ENCODE measurements around the gene ERC1.
A peak's percentile ranks its signal among the peaks of the same experiment; 100 is the strongest.

ERC1 gene

DNA sequence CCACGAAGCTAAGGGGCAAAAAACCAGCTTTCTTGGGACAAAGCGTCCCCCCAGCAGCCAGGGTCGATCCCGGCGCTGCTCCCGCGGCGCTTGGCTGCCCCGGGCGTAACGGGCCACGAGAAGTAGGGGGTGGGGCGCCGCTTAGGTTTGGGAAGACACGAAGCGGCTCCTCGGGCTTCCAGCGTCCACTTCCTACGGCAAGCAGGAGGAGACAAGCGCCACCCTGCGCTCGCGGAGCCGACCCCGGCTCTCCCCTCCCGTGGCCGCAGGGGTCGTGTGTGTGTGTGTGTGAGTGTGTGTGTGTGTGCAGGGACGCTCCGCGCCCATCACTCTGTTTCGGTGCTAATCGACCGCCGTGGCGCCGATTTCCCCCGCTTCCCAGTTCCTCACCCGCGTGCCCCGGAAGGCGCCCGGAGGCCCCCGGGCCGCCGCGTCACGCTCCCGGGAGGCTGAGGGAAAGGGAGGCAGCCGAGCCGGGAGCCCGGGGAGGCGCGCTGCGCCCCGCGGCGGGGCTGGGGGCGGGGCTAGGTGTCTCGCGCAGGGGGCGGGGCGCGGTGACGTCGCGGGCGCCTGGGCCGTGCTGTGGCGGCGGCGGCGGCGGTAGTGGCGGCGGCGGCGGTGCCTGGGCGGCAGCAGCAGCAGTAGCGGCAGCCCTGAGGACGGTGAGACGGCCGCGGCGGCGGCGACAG lies at the start of gene ERC1:
Gene ERC1 (plus strand): TSS at position 563 of the 689 bp plus-strand sequence. CDS start 36,681 bp downstream, outside the sequence.
- DNase-seq, result peak; percentile 81

DNA sequence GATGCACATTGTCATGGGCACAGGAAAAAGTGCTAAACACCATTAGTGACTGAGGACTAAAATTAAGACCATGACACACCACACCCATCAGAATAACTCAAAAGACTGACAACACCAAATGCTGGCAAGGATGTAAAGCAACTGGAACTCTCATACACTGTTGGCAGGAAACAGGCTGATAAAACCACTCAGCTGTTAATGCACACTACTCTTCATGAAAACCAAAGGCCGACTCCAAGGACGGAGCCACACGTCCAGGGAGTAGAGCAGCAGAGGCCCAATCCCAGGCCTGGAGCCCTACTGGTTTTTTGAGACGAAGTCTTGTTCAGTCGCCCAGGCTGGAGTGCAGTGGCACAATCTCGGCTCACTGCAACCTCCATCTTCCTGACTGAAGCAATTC lies 48.0 kb upstream of the ERC1 start:
- DNase-seq, result no peak

DNA sequence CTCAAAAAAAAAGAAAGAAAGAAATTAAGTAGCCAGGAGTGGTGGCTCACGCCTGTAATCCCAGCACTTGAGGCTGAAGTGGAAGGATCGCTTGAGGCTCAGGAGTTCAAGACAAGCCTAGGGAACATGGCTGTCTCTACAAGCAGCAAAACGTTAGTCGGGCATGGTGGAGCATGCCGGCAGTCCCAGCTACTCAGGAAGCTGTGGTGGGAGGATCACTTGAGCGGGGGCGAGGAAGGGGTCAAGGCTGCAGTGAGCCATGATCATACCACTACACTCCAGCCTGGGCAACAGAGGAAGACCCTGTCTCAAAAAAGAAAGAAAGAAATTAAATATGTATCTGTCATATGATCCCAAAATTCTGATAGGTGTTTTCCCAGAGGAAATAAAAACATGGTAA lies 46.8 kb upstream of the ERC1 start:
- DNase-seq, result no peak

DNA sequence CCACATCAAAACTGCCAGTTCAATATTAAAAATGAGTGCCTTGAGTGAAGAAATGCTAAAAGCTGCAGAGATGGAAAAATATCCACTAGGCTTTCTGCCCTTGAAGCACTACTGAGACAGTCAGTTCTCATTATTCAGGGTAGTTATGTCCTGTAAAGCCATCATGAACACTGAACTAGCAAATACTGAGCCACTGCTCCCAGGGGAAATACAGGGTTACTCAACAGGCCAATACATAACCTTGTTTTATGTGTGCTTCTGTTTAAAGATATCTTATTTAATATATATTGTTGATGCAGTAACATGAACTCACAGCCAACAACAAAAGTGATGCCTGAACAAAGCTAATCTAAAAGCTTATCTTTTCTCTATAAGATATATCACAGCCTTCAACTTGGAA lies 44.8 kb upstream of the ERC1 start:
- DNase-seq, result no peak

DNA sequence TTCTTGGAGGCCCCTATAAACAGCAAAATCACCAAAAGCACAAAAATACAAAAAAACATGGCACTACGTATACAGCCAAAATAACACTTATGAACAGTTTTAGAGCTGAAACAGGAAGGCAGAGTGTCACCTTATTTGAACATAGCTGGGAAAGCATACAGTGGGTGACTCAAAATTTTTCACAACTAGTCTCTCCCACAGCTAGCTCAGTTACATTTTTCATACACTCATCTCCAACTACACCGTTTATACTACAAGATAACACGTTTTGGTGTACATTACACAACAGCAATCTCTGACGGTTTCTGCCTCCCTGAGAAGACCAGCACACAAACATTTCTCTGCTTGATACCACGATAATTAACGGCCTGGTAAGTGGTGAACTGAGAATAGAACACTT lies 44.4 kb upstream of the ERC1 start:
- no peak for DNase-seq

DNA sequence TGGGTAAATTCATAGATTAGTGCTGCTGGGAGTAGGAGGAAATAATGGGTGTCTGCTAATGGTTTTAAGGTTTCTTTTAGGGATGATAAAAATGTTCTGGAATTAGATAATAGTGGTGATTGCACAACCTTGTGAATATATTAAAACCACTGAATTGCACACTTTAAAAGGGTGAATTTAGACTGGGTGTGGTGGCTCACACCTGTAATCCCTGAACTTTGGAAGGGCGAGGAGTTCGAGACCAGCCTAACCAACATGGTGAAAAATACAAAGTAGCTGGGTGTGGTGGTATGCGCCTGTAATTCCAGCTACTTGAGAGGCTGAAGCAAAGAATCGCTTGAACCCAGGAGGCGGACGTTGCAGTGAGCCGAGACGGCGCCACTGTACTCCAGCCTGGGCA lies 42.8 kb upstream of the ERC1 start:
- DNase-seq, result no peak

DNA sequence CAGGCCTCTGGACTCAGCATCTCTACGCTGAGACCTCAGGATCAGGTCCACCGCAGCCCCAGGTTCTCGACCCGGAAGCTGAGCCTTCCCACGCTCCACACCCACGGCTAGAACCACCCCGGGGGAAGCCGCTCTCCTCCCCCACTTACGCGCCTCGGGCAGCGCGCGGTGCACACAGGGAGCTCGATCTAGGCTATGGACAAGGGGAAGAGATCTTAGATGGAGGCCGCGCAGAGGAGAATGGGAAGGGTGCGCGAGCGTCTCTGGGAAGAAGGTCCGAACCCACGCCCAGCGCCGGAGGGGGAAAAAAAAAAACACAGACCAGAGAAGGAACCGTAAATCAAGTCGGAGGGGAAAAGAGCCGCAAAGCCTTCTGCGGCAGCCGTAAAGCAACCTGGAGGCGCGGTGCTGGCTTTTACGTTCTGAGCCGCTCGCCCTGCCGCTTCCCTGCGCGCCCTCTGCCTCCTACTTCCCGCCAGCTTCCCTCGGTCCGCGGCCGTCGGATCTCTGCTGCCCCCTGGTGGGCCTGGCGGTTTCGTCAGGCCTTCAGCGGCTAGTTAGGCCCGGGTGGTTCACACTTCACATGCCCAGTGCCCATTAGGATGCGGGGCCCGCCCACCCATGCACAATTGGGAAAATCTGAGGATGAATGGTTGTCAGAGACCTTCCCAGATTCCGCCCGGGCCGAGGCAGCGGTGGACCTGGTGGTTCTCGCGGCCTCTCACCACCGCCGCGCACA lies 41.4 kb upstream of the ERC1 start, which contains the start of gene RAD52:
Gene RAD52 (minus strand): TSS at position 242 of the 739 bp plus-strand sequence. CDS start 16,636 bp downstream, outside the sequence.
- peak; percentile 98 for DNase-seq

DNA sequence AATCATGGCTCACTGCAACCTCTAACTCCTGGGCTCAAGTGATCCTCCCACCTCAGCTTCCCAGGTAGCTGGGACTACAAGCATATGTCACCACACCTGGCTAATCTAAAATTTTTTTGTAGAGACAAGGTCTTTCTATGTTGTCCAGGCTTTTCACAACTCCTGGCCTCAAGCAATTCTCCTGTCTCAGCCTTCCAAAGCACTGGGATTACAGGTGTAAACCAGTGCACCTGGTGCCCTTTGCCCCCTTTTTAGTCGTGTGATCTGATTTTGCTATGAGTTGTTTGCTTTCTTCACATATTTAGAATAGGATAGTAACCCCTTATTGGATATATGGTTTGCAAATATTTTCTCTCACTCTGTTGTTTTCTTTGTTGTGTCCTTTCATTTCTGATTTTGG lies 39.8 kb upstream of the ERC1 start:
- no peak for DNase-seq

DNA sequence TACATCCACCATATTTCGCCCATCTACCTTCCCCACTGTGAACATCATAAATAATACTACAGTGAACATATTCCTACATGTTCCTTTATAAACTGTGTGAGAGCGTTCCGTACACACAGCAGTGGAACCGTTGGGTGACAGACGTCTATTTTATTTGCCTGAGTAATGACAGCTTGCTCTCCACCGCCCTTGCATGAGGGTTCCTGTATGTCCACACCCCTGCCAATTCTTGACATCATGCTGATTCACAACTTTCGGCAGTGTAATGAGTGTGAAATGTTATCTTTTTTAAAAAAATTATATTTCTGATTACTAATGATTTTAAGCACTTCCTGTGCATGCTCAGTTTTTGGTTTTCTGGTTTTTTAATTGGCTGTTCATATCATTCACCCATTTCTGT lies 37.2 kb upstream of the ERC1 start:
- DNase-seq, result no peak

DNA sequence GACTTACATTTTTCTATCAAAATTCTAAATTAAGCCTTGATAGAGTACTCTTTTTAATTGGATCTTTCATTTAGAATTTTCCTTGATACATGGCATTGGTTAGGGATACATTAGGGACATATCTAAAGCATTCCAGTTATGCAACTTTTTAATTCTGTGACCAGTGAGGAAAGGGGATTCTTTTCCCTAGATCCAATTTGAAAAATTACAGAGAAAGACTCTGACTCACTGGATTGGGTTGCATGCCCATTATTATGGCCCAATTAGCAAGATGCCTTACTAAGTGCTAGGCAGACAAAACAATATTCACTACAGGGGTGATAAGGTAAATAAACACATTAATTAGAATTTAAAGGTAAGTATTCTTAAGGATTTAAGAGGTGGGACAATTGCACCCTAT lies 36.3 kb upstream of the ERC1 start:
- DNase-seq, result no peak

DNA sequence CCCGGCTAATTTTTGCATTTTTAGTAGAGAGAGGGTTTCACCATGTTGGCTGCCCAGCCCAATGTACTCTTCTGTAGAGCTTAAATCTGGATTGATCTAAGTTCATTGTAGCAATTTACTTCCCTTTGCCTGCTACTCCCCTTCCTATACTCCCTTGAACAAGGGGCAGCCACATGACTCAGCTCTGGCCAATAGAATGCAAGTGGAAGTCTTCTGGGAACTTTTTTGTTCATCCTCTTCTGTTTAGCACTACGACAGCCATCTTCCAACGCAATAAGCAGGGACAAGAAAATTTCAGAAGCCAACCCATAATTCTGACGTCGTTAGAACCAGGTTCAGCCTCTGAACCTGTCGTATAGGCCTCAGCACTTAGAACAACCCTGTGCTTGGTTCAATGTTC lies 35.1 kb upstream of the ERC1 start:
- DNase-seq, result no peak

DNA sequence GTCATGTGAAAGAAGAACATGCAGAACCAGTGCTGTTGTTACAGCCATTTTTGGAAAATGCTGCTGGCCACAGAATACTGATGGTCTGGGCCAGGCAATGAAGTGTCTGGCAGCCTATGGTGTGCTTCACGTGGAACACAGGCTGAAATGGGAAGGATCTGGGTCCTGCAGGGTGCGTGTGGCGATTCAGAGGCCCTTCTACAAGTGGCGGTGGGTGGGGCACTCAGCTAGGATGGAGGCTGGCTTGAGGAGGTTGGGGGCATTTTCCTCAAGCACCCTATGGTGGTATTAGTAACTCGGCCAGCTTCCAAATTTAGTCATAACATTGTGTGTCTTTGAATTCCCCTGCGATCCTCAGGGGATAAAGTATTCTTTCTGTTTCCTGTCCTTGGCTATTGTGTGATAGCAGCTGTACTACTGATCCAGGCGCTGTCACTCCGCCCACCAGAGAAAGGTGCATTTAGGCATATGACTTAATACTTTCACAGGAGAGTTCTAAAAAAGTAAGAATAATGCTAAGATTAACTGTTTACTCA lies 32.4 kb upstream of the ERC1 start:
- DNase-seq, result no peak

DNA sequence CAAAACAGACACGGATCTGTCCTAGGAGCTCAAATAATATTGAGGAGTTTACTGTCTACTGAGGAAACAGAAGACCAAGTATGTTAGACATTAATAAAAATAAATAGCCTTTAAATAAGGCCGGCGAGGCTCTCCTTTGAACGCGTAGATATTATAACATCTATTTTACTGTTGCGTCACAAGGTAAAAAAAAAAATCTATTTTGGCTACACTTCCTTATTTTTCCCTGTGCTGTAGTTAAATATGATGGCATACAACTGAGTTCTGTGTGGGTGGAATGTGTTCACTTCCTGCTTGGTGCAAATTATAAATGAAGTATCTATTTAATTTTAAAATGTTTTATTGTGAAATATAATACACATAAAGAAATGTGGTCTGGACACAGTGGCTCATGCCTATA lies 24.3 kb upstream of the ERC1 start:
- DNase-seq, result no peak

DNA sequence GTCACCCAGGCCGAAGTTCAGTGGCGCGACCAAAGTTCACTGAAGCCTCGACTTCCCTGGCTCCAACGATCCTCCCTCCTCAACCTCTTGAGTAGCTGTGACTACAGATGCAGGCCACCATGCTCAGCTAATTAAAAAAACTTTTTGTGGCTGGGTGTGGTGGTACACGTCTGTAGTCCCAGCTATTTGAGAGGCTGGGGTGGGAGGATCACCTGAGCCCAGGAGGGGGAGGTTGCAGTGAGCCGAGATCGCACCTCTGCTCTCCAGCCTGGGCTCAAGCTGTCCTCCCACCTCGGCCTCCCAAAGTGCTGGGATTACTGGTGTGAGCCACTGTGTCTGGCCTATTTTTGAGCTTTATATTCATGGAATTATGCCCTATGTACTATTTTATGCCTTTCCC lies 23.4 kb upstream of the ERC1 start:
- DNase-seq, result no peak

DNA sequence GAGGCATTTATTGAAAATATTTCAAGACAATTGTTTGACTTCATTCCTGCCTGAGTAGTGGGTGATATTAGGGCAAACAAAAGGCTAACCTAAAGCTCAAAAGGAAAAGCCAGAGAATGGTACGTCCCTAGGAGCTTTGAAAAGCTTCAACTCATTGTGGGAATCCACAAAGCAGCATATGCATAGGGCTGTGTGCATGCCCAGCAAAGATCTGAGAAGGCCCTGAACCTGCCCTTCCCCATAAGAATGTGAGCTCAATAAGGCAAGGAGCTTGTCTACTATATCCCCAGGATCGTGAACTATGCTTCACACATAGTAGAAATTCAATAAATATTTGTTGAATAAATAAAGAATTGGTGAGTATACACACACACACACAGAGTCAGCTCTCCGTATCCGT lies 22.5 kb upstream of the ERC1 start:
- DNase-seq, result no peak

DNA sequence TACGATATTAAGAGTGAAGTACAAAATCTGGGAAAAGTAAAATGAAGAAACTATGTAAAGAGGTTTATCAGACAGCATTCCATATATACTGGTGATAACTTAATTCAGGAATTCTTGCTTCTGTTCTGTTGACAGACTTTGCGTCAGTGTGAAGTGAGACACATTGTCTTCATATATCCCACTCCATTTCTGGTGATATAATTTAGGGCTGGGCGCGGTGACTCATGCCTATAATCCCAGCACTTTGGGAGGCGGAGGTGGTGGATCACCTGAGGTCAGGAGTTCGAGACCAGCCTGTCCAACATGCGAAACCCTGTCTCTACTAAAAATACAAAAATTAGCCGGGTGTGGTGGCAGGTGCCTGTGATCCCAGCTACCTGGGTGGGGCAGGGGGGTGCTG lies 21.2 kb upstream of the ERC1 start:
- DNase-seq, result no peak

DNA sequence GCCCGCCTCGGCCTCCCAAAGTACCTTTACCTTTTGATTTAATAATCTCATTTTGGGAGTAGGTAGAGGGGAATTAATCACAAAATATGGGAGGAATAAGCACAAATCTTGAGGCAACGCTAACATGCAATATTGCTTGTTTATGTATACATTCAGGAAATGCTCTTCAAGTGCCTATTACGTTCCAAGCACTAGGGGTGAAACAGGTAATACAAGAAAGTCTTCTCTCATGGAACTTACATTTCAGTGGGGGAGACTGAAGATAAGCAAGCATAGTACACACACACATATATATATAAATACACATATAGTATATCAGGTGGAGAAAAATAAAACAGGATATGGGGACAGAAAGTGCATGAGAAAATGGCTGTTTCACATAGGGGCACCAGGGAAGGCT lies 19.0 kb upstream of the ERC1 start:
- no peak for DNase-seq

DNA sequence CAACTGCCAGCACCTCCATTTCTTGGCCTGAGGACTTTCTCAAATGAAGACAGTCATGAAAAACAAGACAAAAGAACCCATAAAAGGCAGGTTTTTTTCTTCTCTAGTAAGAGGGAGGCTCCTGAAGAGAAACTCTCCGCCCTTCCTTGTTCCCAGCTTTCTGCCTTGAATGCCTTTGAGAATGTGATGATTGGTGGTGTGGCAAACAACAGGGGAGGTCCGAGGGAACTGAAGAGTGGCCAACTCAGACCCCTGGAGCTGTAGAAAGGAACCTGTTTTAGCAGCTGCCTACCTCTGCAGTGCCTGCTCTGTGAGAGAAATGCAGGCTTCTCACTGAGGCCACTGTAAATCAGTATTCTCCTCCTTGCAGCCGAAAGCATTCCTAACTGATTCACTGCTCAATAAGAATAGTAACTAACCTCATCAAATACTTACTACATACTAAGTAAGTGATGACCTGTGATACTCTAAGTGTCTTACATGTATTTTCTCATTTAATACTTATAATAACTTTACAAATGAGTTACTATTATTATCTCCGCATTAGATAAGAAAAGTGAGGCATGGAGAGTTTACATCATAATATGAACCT lies 16.7 kb upstream of the ERC1 start:
- DNase-seq, result no peak

DNA sequence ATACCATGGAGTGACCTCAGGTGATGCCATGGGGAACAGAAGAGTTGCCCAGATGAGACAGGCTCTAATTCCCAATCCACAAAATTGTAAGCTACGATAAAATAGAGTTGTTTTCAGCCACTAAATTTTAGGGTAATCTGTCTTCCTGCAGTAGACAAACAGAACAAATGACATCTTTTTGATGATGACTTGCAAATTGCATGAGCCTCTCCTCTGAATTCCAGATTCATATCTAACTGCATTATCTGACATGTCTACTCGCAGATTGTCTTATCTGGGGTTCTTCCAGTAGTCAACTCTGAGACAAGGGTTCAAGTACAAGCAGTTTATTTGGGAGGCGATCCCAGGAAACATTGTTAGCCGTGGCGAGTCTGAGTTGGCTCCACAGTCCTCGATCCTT lies 14.4 kb upstream of the ERC1 start:
- DNase-seq, result no peak

DNA sequence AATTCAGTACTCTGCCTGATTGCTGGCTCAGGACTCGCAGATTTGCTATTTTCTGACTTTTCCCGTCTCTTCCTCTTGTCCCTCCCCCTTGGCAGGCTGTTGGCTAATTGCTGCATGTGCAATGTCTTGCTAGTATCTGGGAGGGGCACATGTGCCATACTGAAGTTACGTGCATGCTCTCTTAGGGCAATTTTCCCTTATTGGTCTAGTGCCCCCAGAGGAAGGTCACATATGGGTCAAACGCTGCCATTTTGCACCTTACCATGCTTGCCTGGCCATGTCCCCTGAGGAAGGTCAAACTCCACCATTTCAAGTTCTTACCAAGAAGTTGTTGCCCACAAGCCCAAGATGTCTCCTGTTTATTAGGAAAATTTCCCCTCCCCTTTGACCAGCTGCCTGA lies 13.9 kb upstream of the ERC1 start:
- DNase-seq, result no peak

DNA sequence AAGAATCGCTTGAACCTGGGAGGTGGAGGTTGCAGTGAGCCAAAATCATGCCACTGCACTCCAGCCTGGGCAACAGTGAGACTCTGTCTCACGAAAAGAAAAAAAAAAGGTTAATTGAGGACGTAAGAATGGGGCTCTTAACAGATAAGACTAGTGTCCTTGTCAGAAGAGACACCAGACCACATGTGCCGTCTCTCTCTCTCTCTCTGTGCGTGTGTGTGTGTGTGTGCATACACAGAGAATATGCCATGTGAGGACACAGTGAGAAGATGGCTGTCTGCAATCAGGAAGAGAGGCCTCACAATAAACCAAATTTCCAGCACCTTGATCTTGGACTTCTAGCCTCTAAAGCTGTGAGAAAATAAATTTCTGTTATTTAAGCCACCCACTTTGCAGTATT lies 11.7 kb upstream of the ERC1 start:
- no peak for DNase-seq

DNA sequence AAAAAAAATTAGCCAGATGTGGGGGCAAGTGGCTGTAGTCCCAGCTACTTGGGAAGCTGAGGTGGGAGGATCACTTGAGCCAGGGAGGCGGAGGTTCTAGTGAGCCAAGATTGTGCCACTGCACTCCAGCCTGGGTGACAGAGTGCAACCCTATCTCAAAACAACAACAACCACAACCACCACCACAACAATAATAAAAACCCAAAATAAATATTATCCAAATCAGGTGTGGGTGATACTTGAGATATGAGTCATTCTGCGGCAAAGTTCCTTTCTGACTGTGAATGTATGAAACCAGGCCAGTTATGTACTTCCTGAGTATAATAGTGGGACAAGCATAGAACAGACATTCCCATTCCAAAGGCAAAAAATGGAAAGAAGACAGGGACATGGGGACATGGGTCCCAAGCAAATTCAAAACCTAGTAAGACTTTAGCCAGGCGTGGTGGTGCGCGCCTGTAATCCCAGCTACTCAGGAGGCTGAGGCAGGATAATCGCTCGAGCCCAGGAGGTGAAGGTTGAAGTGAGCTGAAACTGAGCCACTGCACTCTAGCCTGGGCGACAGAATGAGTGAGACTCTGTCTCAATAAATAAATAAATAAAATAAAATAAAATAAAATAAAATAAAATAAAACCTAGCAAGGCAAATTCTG lies 9.7 kb upstream of the ERC1 start:
- DNase-seq, result no peak

DNA sequence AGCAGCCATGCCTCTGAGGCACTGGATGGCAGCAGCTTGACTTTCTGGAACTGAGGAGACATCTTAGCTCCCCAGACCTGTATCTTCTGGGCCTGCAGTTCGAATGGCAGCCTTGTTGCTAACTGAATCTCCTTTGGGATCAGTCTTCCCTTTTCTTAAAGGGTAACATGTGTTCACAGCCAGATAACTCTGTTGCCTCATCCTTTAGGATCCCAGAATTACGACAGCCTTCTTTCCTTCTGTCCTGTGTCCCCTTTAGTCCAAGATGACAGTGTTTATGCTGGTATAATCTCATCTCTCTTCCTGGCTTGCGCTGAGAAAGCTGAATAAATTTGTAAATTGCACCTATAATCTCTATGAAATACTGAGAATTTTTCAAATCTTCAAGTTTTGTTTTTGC lies 9.1 kb upstream of the ERC1 start:
- no peak for DNase-seq

DNA sequence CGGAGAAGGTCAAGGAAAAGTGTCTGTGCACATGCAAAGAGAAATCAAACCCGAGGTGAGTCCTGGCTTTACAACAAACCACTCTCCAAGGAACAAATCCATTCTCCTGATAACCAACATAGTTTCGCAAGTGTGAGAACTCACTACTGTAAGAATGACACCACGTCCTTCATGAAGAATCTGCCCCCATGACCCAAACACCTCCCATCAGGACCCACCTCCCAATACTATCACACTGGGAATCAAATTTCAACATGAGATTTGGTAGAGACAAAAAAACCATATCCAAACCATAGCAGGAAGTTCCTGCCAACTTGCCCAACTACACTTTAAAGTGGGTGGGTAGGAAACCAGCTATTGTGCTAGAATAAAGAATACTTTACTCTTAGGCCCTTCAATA lies 2.4 kb upstream of the ERC1 start:
- DNase-seq, result no peak

Data from activated T-cell treated with anti-CD3 and anti-CD28 coated beads for 4 hours (primary cell).